ENCODE measurements around the gene SYK. TPM values are rescaled to one million over a fixed set of nuclear protein-coding genes. Genes with fewer than 3 reads are reported as not detected.
A peak's percentile ranks its signal among the peaks of the same experiment; 100 is the strongest.

SYK gene
- total RNA-seq, 2 donors from 2014 or later = 4.5 to 43.6 TPM

- Histone ChIP-seq H3K9me3 (no peaks in the 10 kb centered on the region), H3K4me3 (no peak overlapping the region), H3K27ac (no peak overlapping the region), H3K27me3 (replicated peaks; ENCODE audit: insufficient read depth) (no peaks in the 10 kb centered on the region), H3K36me3 (no peaks in the 10 kb centered on the region), H3K4me1 (replicated peaks) (peaks cover 8% of the 10 kb centered on the region)
- DNase-seq (ENCODE audit: low spot score) = no peak
- WGBS = 69% methylated on average over 3 of the region's 3 CpGs
- TF ChIP-seq CTCF (IDR thresholded peaks at IDR 0.05) = no peak
- no peak for TF ChIP-seq POLR2A (IDR thresholded peaks at IDR 0.05)
- no peak for TF ChIP-seq POLR2AphosphoS5 (IDR thresholded peaks at IDR 0.05)
- intact Hi-C loops (cut with DNase I) = no loop called here
Measured at GRCh38 chr9:90898228-90898627, 96.6 kb downstream of the SYK start.

- DNase-seq (ENCODE audit: low spot score) = no peak
- no peak overlapping the region for H3K4me3 ChIP-seq
- no peaks in the 10 kb centered on the region for H3K27me3 ChIP-seq (replicated peaks; ENCODE audit: insufficient read depth)
- intact Hi-C loops (cut with DNase I) = no loop called here
- whole genome bisulfite sequencing = 90% methylated on average over 3 of the region's 3 CpGs
- no peaks in the 10 kb centered on the region for H3K36me3 ChIP-seq
- H3K9me3 ChIP-seq = no peaks in the 10 kb centered on the region
- H3K27ac ChIP-seq = no peak overlapping the region
- H3K4me1 ChIP-seq (replicated peaks) = peaks cover 8% of the 10 kb centered on the region
- no peak for TF ChIP-seq CTCF (IDR thresholded peaks at IDR 0.05)
- no peak for TF ChIP-seq POLR2AphosphoS5 (IDR thresholded peaks at IDR 0.05)
Measured at GRCh38 chr9:90899287-90899686, 97.7 kb downstream of the SYK start.

GRCh38 chr9:90900130-90900529, 98.5 kb downstream of the SYK start:
- Histone ChIP-seq H3K27ac (no peak overlapping the region), H3K4me3 (no peak overlapping the region), H3K27me3 (replicated peaks; ENCODE audit: insufficient read depth) (no peaks in the 10 kb centered on the region), H3K9me3 (no peaks in the 10 kb centered on the region), H3K36me3 (no peaks in the 10 kb centered on the region), H3K4me1 (replicated peaks) (peaks cover 9% of the 10 kb centered on the region)
- no peak for TF ChIP-seq POLR2A (IDR thresholded peaks at IDR 0.05)
- no peak for TF ChIP-seq CTCF (IDR thresholded peaks at IDR 0.05)
- no peak for TF ChIP-seq POLR2AphosphoS5 (IDR thresholded peaks at IDR 0.05)
- WGBS = 83% methylated on average over 5 of the region's 5 CpGs
- intact Hi-C loops (cut with DNase I) = no loop called here
- DNase-seq (ENCODE audit: low spot score) = no peak

GRCh38 chr9:90901933-90902332, 100.3 kb downstream of the SYK start:
- WGBS = 97% methylated on average over 8 of the region's 8 CpGs
- TF ChIP-seq POLR2A (IDR thresholded peaks at IDR 0.05) = no peak
- no peak for TF ChIP-seq CTCF (IDR thresholded peaks at IDR 0.05)
- TF ChIP-seq POLR2AphosphoS5 (IDR thresholded peaks at IDR 0.05) = no peak
- no peak for DNase-seq (ENCODE audit: low spot score)
- peaks cover 4% of the 10 kb centered on the region for H3K4me1 ChIP-seq (replicated peaks)
- intact Hi-C loops (cut with DNase I) = no loop called here
- no peaks in the 10 kb centered on the region for H3K9me3 ChIP-seq
- H3K36me3 ChIP-seq = no peaks in the 10 kb centered on the region
- no peak overlapping the region for H3K27ac ChIP-seq
- H3K4me3 ChIP-seq = no peak overlapping the region
- H3K27me3 ChIP-seq (replicated peaks; ENCODE audit: insufficient read depth) = no peaks in the 10 kb centered on the region

- TF ChIP-seq POLR2AphosphoS5 (IDR thresholded peaks at IDR 0.05) (no peak), CTCF (IDR thresholded peaks at IDR 0.05) (no peak), POLR2A (IDR thresholded peaks at IDR 0.05) (no peak)
- Histone ChIP-seq H3K9me3 (no peaks in the 10 kb centered on the region), H3K27me3 (replicated peaks; ENCODE audit: insufficient read depth) (no peaks in the 10 kb centered on the region), H3K4me3 (no peak overlapping the region), H3K36me3 (no peaks in the 10 kb centered on the region), H3K4me1 (replicated peaks) (peaks cover 4% of the 10 kb centered on the region), H3K27ac (no peak overlapping the region)
- 58% methylated on average over 11 of the region's 11 CpGs for WGBS
- peak; percentile 47 for DNase-seq (ENCODE audit: low spot score)
- intact Hi-C loops (cut with DNase I) = no loop called here
Measured at GRCh38 chr9:90903766-90904424, 102.3 kb downstream of the SYK start.
